G401.6 (cell line): ENCODE results near the gene RILPL1.
"Not testable (repeated sequence)": the region's sequence is repeated elsewhere in the genome, so short reads cannot be mapped to it uniquely, and the experiment has no call there.

Source experiments
- FAIRE-seq: peaks from 2 replicates; lab custom pipeline; 2012; peaks lifted over from hg19 to GRCh38; lab: Jason Lieb, UNC

The RILPL1 gene

DNA sequence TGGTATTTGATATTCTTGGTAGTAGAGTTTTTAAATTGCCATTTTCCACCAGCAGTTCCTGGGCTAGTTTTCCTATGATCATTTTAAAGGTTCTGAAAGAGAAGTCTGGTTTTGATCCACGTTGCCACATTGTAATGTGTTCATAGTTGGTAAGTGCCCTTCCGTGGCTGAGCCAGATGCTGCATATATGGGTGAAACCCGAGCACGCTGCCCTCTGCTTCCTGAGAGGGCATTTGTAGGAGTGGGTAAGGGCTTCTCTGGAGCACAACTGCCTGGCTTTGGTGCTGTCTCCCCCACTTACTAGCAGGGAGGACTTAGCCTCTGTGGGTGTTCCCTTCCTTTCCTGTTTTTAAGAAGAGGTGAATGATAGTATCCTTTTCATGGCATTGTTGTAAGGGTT is 68.4 kb downstream of the RILPL1 start:
- no peak for FAIRE-seq

DNA sequence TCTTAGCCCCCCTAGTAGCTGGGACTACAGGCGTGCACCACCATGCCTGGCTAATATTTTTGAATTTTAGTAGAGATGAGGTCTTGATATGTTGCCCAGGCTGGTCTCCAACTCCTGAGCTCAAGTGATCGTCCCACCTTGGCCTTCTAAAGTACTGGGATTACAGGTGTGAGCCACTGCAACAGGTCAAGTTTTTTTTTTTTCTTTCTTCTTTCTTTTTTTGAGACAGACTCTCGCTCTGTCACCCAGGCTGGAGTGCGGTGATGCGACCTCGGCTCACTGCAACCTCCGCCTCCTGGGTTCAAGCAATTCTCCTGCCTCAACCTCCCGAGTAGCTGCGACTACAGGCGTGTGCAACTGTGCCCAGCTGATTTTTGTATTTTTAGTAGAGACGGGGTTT is 70.3 kb downstream of the RILPL1 start:
- not testable (repeated sequence) for FAIRE-seq

DNA sequence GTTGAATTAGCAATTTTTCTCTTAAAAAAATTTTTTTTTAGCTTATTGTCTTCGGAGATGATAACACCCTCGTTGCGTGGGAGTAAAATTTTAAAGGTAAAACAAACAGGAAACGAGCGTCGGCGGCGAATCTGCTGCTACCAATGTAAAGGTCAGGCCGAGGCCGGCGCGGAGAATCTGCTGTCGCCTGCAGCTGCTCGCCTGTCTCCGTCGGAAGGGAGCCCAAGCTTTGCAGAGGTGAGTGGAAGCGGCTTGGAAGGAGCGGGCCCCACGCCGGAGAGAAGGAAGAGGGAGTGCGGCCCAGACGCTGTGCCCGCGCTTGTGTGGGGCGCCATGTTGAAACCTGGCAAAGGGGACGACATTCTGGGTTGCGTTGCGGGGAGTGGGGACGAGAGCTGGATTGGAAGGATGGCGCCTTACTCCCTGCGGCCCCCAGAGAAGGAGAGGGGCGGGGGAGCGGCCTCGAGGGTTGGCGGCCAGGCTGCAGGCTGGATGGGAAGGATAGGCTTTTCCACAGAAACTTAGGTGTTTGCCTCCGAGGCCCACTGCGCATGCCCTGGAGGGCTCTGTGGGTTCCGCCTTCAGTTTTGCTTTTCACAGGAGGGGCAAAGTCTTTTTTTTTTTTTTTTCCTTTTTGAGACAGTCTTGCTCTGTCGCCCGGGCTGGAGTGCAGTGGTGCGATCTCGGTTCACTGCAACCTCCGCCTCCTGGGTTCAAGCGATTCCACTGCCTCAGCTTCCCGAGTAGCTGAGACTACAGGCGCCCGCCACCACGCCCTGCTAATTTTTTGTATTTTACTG is 75.3 kb downstream of the RILPL1 start, which contains the start of gene SNRNP35:
TSS of gene SNRNP35 (plus strand) at position 160 of the 800 bp plus-strand sequence. CDS start 7,402 bp downstream, outside the sequence.
- FAIRE-seq, result peak; percentile 63

DNA sequence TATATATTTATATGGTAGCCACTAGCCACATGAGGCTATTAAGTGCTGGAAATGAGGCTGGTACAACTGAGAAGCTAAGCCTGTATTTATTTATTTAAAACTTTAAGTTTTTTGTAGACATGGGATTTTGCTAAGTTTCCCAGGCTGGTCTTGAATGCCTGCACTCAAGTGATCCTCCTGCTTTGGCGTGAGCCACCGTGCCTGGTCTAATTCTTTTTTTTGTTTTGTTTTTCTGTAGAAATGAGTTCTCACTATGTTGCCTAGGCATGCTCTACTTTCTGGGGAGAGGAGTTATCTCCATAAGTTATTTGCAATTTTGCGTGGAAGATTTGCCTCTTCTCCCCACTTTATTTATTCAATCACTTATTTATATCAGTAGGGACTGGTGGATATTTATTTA is 80.4 kb downstream of the RILPL1 start:
- no peak for FAIRE-seq

- FAIRE-seq, result not testable (repeated sequence)
These were observed 81.3 kb downstream of the RILPL1 start for GRCh38 chr12:123452276-123452550.

DNA sequence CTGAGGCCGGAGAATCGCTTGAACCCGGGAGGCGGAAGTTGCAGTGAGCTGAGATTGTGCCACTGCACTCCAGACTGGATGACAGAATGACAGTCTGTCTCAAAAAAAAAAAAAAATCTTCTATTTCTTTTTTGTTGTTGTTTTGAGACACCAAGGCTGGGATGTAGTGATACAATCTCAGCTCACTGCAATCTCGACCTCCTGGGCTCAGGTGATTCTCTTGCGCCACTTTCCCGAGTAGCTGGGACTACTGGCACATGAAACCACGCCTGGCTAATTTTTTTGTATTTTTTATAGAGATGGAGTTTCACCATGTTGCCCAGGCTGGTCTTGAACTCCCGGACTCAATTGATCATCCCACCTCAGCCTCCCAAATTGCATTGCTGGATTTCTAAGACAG is 82.9 kb downstream of the RILPL1 start:
- FAIRE-seq, result no peak

- FAIRE-seq, result no peak
These were observed 83.7 kb downstream of the RILPL1 start for GRCh38 chr12:123449856-123450255.

DNA sequence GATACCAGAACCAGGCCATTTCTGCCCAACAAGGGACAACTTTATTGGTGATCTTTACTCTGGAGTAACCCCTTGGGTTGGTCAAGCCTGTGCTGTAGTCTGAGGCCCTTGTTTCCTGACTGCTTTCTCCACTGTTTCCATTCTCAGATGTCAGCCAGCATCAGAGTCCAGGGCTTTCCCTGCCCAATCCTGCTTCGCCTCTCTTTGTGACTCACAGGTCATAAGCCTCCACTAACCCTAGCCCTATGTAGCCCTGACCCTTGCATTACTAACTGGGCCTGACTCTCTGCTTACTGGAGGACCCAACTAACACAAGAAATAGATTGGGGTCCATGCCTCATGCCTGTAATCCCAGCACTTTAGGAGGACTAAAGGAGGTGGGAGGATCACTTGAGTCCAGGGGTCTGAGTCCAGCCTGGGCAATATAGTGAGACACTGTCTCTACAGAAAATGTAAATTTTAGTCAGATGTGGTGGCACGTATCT is 84.2 kb downstream of the RILPL1 start:
- peak; percentile 46 for FAIRE-seq

DNA sequence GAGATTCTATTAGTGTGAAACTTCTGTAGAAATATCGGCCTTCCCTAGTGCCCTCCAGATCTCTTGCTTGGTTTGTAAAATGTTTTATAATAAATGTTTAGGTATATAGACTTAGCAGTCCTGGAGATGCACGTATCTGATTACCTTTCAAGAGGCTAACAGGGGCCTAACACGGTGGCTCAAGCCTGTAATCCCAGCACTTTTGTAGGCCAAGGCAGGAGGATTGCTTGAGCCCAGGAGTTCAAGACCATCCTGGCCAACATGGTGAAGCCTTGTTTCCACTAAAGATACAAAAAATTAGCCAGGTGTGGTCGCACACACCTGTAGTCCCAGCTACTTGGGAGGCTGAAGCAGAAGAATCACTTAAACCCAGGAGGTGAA is 87.2 kb downstream of the RILPL1 start:
- FAIRE-seq, result no peak

DNA sequence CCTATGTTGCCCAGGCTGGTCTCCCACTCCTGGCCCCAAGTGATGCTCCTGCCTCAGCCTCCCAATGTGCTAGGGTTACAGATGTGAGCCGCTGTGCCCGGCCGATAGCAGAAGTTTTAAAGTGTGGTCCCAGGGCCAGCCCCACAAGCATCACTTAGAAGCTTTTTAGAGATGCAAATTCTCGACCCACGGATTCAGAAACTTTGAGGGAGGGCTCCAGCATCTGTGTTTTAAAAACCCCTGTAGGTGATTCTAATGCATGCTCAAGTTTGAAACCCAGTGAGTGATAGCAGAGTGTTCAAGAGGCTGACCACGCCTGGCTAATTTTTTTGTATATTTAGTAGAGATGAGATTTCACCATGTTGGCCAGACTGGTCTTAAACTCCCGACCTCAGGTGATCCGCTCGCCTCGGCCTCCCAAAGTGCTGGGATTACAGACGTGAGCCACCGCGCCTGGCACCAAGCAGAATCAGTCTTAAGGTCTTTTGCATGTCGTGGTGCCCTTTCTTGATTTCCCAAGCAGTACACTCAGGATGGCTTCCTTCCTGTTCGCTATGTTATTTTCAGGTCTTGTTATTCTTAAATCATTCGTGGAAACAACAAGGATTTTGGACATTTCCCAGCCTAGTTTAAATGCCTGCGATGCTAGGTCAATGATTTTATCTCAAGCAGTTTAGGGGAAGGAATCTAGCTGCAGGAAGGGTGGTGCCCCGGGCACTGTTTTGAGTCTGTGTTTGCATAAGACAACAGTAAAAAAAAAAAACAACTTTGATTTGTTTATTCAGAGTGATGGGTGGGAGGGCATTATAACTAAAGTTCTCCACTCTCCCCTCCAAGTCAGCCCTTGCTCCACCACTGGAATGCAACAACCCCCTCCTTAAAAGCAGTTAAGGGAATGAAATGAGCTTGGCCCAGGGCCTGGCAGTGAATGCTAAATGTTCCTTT is 87.9 kb downstream of the RILPL1 start:
- no peak for FAIRE-seq

DNA sequence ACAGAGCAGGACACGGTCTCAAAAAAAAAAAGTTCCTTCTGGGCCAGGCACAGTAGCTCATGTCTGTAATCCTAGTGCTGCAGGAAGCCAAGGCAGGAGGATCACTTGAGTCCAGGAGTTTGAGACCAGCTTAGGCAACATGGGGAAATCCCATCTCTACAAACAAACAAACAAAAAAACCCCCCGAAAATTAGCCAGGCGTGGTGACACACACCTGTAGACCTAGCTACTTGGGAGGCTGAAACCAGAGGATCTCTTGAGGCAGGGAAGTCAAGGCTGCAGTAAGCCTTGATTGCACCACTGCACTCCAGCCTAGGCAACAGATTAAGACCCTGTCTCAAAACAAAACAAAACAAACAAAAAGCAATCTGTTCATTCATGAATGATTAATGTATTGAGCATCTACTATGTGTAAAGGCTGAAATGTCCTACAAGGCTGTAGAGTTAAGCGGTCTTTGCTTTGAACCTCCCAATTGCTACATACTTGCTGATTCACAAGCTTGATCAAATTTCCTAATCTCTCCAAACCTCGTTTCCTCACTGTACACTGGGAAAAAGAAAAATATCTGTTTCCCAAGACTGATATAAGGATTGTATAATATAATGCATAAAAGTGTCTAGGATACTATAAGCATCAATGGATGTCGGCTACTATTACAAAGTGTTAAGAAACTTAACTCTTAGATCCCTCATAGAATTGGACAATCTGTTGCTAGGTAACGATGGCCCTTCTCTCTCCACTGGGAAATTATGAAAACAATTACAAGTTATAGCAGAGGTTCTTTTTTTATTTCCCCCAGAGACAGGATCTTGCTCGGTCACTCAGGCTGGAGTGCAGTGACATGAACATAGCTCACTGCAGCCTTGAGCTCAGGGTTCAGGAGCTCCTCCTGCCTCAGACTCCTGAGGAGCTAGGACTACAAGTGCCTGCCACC is 89.2 kb downstream of the RILPL1 start:
- FAIRE-seq, result no peak

- no peak for FAIRE-seq
These were observed 90.7 kb downstream of the RILPL1 start for GRCh38 chr12:123442774-123443173.

DNA sequence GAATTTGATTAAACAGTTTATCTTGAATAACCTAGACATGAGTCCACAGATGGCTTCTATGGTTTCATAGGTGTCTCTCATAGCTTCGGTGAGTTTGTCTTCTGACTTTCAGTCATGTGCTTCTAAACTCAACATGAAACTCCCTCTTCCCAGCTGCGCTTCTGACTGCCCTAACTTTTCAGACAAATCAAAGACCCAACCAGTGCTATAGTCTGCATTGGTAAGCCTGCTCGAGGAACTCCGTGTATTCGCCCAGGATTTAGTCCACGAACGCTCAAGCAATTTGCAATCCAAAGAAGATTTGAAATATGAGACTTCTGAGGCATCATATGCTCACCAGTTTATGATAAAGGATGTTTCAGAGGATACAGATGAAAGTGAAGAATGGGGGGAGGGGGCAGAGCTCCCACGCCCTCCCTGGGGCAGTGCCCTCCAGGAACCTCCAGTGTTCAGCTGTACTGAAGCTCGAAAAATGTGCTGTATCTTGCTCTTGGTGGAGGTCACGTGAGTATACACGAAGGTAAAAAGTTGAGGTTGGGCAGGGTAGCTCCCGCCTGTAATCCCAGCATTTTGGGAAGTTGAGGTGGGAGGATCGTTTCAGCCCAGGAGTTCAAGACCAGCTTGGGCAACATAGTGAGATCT is 91.9 kb downstream of the RILPL1 start:
- no peak for FAIRE-seq

GRCh38 chr12:123436017-123436964 is 97.2 kb downstream of the RILPL1 start, which contains the start of gene RILPL2:
RILPL2 (minus strand) TSS chr12:123436684; CDS start chr12:123436420, 264 bp downstream.
- FAIRE-seq, result peak; percentile 21

- FAIRE-seq, result no peak
These were observed 97.9 kb downstream of the RILPL1 start for GRCh38 chr12:123435636-123436016.

DNA sequence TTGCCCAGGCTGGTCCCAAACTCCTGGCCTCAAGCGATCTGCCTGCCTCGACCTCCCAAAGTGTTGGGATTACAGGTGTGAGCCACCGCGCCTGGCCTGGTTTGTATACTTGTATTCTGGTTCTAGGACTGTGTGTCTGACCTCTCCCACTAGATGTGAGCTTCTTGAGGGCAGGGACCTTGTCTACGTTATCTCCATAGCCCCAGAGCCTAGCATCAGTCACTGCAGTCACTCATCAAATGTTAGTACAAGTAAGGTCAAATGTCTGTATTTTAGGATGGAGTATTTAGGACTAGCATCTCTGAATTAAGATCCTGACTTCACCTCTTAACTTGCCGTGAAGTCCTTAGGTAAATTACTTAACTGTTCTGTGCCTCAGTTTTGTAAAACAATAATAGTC is 99.9 kb downstream of the RILPL1 start:
- no peak for FAIRE-seq

DNA sequence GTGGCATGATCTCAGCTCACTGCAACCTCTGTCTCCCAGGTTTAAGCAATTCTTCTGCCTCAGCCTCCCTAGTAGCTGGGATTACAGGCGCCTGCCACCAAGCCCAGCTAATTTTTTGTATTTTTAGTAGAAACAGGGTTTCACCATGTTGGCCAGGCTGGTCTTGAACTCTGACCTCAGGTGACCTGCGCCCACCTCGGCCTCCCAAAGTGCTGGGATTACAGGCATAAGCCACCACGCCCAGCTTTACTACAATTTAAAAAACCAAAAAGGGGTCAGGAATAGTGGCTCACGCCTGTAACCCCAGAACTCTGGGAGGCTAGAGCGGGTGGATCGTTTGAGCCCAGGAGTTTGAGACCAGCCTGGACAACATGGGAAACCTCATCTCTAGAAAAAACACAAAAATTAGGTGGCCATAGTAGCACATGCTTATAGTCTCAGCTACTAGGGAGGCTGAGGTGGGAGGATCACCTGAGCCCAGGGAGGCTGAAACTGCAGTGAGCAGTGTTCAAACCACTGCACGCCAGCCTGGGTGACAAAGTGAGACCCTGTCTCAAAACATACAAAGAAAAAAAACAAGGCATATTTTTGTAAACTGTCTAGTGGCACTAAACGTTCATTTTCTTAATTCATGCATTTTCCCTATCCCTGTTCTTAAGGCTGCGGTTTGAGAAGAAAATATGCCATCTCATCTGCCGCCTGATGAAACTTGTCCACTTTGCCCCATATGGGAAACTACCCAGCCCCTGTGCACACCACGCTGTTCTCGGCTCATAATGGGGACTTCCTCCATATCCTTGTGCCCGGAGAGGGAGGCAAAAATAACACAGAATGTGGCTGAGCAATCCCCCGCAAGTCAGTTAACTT is 101.3 kb downstream of the RILPL1 start:
- not testable (repeated sequence) for FAIRE-seq

DNA sequence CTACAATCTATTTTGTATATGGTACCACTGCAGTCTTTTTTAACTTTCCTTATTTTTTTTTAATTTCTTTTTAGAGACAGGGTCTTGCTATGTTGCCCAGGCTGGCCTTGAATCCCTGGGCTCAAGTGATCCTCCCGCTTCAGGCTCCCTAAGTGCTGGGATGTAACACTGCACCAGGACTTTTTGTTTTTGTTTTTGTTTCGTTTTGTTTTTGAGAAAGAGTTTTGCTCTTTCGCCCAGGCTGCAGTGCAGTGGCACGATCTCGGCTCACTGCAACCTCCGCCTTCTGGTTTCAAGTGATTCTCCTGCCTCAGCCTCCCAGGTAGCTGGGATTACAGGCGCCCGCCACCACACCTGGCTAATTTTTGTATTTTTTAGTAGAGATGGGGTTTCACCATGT is 104.4 kb downstream of the RILPL1 start:
- FAIRE-seq, result not testable (repeated sequence)

DNA sequence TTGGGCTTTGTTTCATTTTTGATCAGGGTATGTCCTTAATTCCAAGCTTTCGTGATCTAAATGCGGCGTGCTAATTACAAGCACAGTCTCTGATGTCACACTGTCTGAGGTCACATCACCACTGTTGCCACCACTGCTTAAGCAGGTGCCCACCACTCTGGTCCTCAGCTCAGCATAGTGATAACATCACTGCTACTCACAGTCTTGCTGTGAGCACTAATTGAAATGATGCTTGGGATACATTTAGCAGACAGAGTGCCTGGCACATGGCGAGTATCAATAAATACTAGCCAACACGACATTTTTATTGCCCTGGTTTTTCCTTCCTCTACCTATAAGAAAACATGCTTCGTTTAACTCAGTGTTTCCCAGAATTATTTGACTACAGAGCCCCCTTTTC is 104.9 kb downstream of the RILPL1 start:
- no peak for FAIRE-seq
